Left lung (tissue), 10 donors: Measurements from ENCODE around the gene ORAI3. TPM values are rescaled to one million over a fixed set of nuclear protein-coding genes. Genes with fewer than 3 reads are reported as not detected.
A peak's percentile ranks its signal among the peaks of the same experiment; 100 is the strongest.

Experiments used
- ATAC-seq: fragments of 200-7000 bp; cut with Tn5 transposase; one replicate; pipeline ENCODE4 v1.9.1; 2020; ENCODE audit warnings: moderate library complexity
- DNase-seq, 4 donors: peaks; one replicate each; pipeline ENCODE4 v3.0.0-alpha.2; 2013 to 2020
- H3K27ac ChIP-seq, 2 donors: fragments of 200-600 bp; sonication (generic) in 1 of 2; one replicate each; pipeline versions ENCODE4 v1.5.0 to v1.8.0; 2020 to 2021
- H3K27me3 ChIP-seq, 2 donors: fragments of 200-600 bp; sonication (generic) in 1 of 2; one replicate each; pipeline versions ENCODE4 v1.5.0 to v1.8.0; 2020 to 2021
- H3K36me3 ChIP-seq, 2 donors: fragments of 200-600 bp; sonication (generic) in 1 of 2; one replicate each; pipeline versions ENCODE4 v1.5.0 to v1.8.0; 2020 to 2021
- H3K4me1 ChIP-seq, 2 donors: fragments of 200-600 bp; one replicate each; pipeline ENCODE4 v1.8.0; 2021
- H3K4me3 ChIP-seq, 2 donors: fragments of 200-600 bp; sonication (generic) in 1 of 2; one replicate each; pipeline versions ENCODE4 v1.5.0 to v1.8.0; 2020 to 2021; ENCODE audit warnings: mild to moderate bottlenecking in 1 of 2
- H3K9me3 ChIP-seq, 2 donors: fragments of 200-600 bp; sonication (generic) in 1 of 2; one replicate each; pipeline versions ENCODE4 v1.5.0 to v1.8.0; 2020 to 2021
- CTCF ChIP-seq, 2 donors: fragments of 200-600 bp; sonication (generic) in 1 of 2; IDR thresholded peaks; one replicate each; pipeline versions ENCODE4 v1.5.0 to v1.8.0; 2021; ENCODE audit warnings: antibody characterized with exemption in 2 of 2
- intact Hi-C, 2 donors: fragments of 100-400 bp; cut with DNase I; formaldehyde crosslinking; loops; one replicate each; pipeline versions ENCODE4 v1.11.2 to v1.14.2; 2022
- polyA plus RNA-seq, 6 donors: library from polyadenylated mRNA; unstranded; fragments of 120-200 nt; gene quantifications; one replicate each; pipeline ENCODE4 v1.2.1, GENCODE V29; 2013; ENCODE audit not compliant: insufficient read length in 6 of 6
- total RNA-seq, 2 donors: library from RNA; stranded (reverse); fragmentation: NEBNext Ultra II Directional; extraction: Animal tissue kit (Norgen Biotek cat#: 25700); gene quantifications; one replicate each; pipeline ENCODE4 v1.2.1, GENCODE V29; 2021
- donor health status: DM: no; HTN: yes; CAD: no.
- donor health status: DM: no; HTN: no; CAD: no.

The ORAI3 gene
- total and polyA plus RNA-seq, 8 donors: 16.9 to 23.2 (median 18.9) TPM

- H3K9me3 ChIP-seq: no peaks in the 10 kb centered on the region
- DNase-seq: no peak
- no peaks in the 10 kb centered on the region for H3K27me3 ChIP-seq
- no peak overlapping the region for H3K27ac ChIP-seq
- H3K36me3 ChIP-seq: peaks cover 0 to 66% of the 10 kb centered on the region in 2 donors
- H3K4me1 ChIP-seq: peaks cover 2 to 14% of the 10 kb centered on the region in 2 donors
- no peak for ATAC-seq
- intact Hi-C loops: no loop called here
- H3K4me3 ChIP-seq: no peak overlapping the region
- no peak for TF ChIP-seq CTCF (IDR thresholded peaks at IDR 0.05)
Measured at GRCh38 chr16:30928390-30928789, 20.5 kb upstream of the ORAI3 start.

- H3K9me3 ChIP-seq: no peaks in the 10 kb centered on the region
- no peaks in the 10 kb centered on the region for H3K27me3 ChIP-seq
- H3K27ac ChIP-seq: no peak overlapping the region
- TF ChIP-seq CTCF (IDR thresholded peaks at IDR 0.05): no peak
- no peak overlapping the region for H3K4me3 ChIP-seq
- DNase-seq: no peak
- no peak for ATAC-seq
- peaks cover 2 to 12% of the 10 kb centered on the region in 2 donors for H3K4me1 ChIP-seq
- intact Hi-C loops: no loop called here
- peaks cover 0 to 70% of the 10 kb centered on the region in 2 donors for H3K36me3 ChIP-seq
Measured at GRCh38 chr16:30929167-30929566, 19.7 kb upstream of the ORAI3 start.

GRCh38 chr16:30930160-30930571 lies 18.7 kb upstream of the ORAI3 start:
- Histone ChIP-seq H3K36me3 (peaks cover 0 to 75% of the 10 kb centered on the region in 2 donors), H3K27ac (no peak overlapping the region), H3K9me3 (no peaks in the 10 kb centered on the region), H3K4me1 (peaks cover 0 to 2% of the 10 kb centered on the region in 2 donors), H3K27me3 (no peaks in the 10 kb centered on the region), H3K4me3 (no peak overlapping the region)
- ATAC-seq: no peak
- DNase-seq: peak in 1 of 4 donors; percentile 80
- TF ChIP-seq CTCF (IDR thresholded peaks at IDR 0.05): no peak
- intact Hi-C loops: no loop called here

GRCh38 chr16:30931068-30931650 lies 17.7 kb upstream of the ORAI3 start:
- no peaks in the 10 kb centered on the region for H3K4me1 ChIP-seq
- no peak overlapping the region for H3K4me3 ChIP-seq
- intact Hi-C loops: no loop called here
- DNase-seq: no peak
- H3K36me3 ChIP-seq: peaks cover 0 to 70% of the 10 kb centered on the region in 2 donors
- no peak for TF ChIP-seq CTCF (IDR thresholded peaks at IDR 0.05)
- H3K9me3 ChIP-seq: no peaks in the 10 kb centered on the region
- no peaks in the 10 kb centered on the region for H3K27me3 ChIP-seq
- no peak overlapping the region for H3K27ac ChIP-seq
- ATAC-seq: no peak

- Histone ChIP-seq H3K9me3 (no peaks in the 10 kb centered on the region), H3K27ac (no peak overlapping the region), H3K36me3 (peaks cover 0 to 54% of the 10 kb centered on the region in 2 donors), H3K4me3 (no peak overlapping the region), H3K4me1 (peaks cover 0 to 15% of the 10 kb centered on the region in 2 donors), H3K27me3 (no peaks in the 10 kb centered on the region)
- TF ChIP-seq CTCF (IDR thresholded peaks at IDR 0.05): peak; percentile 33 to 49
- ATAC-seq (peak; percentile 82), DNase-seq (peak in 1 of 4 donors; percentile 55)
- intact Hi-C loops: no loop called here
Measured at GRCh38 chr16:30934827-30935557, 13.9 kb upstream of the ORAI3 start.
